Measurements from ENCODE around the gene CZIB. TPM values are rescaled to one million over a fixed set of nuclear protein-coding genes. Genes with fewer than 3 reads are reported as not detected.

The CZIB gene
- total and polyA plus RNA-seq, 2 of the 13 experiments (the other 11 are each of a cell fraction or from before 2014, with no cell fraction given), result 49.2 to 67.0 TPM

DNA sequence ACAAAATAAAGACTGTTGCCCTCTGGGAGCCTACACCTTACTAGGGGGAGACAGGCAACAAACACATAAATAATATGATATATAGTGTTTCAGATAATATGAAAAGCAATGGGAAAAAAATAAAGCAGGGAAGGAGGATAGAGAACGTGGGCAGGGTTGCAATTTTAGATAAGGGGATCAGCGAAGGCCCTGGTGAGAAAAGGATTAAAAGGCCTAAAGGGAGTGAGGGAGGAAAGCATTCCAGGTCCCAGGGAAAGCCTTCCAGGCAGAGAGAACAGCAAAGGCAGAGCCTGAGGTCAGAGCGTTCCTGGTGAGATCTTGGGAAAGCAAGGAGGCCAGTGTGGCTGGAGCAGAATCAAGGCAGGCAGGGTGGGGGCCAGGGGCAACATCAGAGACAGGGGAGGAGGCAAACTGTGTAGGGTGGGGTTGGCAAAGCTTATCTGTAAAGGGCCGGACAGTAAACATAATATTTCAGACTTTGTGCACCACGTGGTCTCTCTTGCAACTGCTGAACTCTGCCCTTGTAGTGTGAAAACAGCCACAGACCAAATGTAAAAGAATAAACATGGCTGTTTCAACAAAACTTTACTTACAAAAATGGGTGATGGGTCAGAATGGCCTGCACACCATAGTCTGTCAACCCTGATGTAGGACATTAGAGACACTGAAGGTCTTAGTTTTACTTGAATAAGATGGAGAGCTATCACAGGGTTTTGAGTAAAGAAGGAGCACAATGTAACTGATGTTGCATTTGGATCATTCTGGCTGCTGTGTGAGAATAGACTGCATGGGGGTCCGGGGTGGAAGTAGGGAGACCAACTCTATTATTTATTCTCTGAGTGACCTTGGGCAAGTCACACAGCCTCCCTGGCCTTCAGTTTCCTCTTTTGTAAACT, 37.1 kb downstream of the CZIB start (continued):
- TF ChIP-seq, protein P1, sequence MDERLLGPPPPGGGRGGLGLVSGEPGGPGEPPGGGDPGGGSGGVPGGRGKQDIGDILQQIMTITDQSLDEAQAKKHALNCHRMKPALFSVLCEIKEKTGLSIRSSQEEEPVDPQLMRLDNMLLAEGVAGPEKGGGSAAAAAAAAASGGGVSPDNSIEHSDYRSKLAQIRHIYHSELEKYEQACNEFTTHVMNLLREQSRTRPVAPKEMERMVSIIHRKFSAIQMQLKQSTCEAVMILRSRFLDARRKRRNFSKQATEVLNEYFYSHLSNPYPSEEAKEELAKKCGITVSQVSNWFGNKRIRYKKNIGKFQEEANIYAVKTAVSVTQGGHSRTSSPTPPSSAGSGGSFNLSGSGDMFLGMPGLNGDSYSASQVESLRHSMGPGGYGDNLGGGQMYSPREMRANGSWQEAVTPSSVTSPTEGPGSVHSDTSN (CRISPR knock-in tag; IDR thresholded peaks at IDR 0.05), result no peak
- 0 out of 2 replicates have a peak, but pooled peaks have one; percentile 65 for TF ChIP-seq ISX (CRISPR knock-in tag; conservative IDR thresholded peaks at IDR 0.05)
- no peak for TF ChIP-seq ZNF576 (CRISPR knock-in tag; IDR thresholded peaks at IDR 0.05)
- TF ChIP-seq HDAC2 (CRISPR knock-in tag; IDR thresholded peaks at IDR 0.05), result peak; percentile 90
- TF ChIP-seq NR1H2 (CRISPR knock-in tag; IDR thresholded peaks at IDR 0.05; ENCODE audit: borderline replicate concordance, low read depth), result no peak
- no peak for TF ChIP-seq NFIB (CRISPR knock-in tag; IDR thresholded peaks at IDR 0.05; ENCODE audit: borderline replicate concordance)
- TF ChIP-seq ZNF121 (CRISPR knock-in tag; IDR thresholded peaks at IDR 0.05), result no peak
- TF ChIP-seq ZBTB21 (CRISPR knock-in tag; IDR thresholded peaks at IDR 0.05), result no peak; the same call in 1 of the 2 replicates
- TF ChIP-seq CREM (IDR thresholded peaks at IDR 0.05), result peak; percentile 89
- no peak for TF ChIP-seq CREM (CRISPR knock-in tag; IDR thresholded peaks at IDR 0.05)
- TF ChIP-seq AKAP8 (CRISPR knock-in tag; IDR thresholded peaks at IDR 0.05), result 0 out of 2 replicates have a peak, but pooled peaks have one; percentile 48
- no peak for TF ChIP-seq MAFG (CRISPR knock-in tag; IDR thresholded peaks at IDR 0.05)
- peak; percentile 56; the same call in 1 of the 2 replicates for TF ChIP-seq ZNF12 (CRISPR knock-in tag; IDR thresholded peaks at IDR 0.05)
- TF ChIP-seq, protein P2, sequence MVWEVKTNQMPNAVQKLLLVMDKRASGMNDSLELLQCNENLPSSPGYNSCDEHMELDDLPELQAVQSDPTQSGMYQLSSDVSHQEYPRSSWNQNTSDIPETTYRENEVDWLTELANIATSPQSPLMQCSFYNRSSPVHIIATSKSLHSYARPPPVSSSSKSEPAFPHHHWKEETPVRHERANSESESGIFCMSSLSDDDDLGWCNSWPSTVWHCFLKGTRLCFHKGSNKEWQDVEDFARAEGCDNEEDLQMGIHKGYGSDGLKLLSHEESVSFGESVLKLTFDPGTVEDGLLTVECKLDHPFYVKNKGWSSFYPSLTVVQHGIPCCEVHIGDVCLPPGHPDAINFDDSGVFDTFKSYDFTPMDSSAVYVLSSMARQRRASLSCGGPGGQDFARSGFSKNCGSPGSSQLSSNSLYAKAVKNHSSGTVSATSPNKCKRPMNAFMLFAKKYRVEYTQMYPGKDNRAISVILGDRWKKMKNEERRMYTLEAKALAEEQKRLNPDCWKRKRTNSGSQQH (CRISPR knock-in tag; IDR thresholded peaks at IDR 0.05; ENCODE audit: low read depth), result peak; percentile 51; the same call in 1 of the 2 replicates
- peak; percentile 81; the same call in 1 of the 2 replicates for TF ChIP-seq SALL2 (CRISPR knock-in tag; IDR thresholded peaks at IDR 0.05)
- TF ChIP-seq ZNF782 (CRISPR knock-in tag; IDR thresholded peaks at IDR 0.05; ENCODE audit: borderline replicate concordance), result no peak
- no peak for TF ChIP-seq ZNF569 (CRISPR knock-in tag; IDR thresholded peaks at IDR 0.05; ENCODE audit: borderline replicate concordance)
- TF ChIP-seq NR0B2 (CRISPR knock-in tag; IDR thresholded peaks at IDR 0.05), result no peak
- TF ChIP-seq HOXA7 (CRISPR knock-in tag; IDR thresholded peaks at IDR 0.05), result no peak
- TF ChIP-seq, protein P3, sequence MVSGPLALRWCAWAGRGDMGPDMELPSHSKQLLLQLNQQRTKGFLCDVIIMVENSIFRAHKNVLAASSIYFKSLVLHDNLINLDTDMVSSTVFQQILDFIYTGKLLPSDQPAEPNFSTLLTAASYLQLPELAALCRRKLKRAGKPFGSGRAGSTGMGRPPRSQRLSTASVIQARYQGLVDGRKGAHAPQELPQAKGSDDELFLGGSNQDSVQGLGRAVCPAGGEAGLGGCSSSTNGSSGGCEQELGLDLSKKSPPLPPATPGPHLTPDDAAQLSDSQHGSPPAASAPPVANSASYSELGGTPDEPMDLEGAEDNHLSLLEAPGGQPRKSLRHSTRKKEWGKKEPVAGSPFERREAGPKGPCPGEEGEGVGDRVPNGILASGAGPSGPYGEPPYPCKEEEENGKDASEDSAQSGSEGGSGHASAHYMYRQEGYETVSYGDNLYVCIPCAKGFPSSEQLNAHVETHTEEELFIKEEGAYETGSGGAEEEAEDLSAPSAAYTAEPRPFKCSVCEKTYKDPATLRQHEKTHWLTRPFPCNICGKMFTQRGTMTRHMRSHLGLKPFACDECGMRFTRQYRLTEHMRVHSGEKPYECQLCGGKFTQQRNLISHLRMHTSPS (CRISPR knock-in tag; IDR thresholded peaks at IDR 0.05; ENCODE audit: low read depth), result peak; percentile 71
- TF ChIP-seq, protein P4, sequence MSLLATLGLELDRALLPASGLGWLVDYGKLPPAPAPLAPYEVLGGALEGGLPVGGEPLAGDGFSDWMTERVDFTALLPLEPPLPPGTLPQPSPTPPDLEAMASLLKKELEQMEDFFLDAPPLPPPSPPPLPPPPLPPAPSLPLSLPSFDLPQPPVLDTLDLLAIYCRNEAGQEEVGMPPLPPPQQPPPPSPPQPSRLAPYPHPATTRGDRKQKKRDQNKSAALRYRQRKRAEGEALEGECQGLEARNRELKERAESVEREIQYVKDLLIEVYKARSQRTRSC (CRISPR knock-in tag; IDR thresholded peaks at IDR 0.05; ENCODE audit: low read depth), result no peak
- no peak for TF ChIP-seq SMC3 (IDR thresholded peaks at IDR 0.05; ENCODE audit: low read length)

Measured in HepG2 (cell line).